ENCODE results near the gene LYPLAL1. TPM values are rescaled to one million over a fixed set of nuclear protein-coding genes. Genes with fewer than 3 reads are reported as not detected.

Gene LYPLAL1
- 17.1 TPM for polyA plus RNA-seq (2013, experiment 1 of 4)
- polyA plus RNA-seq (2013, experiment 2 of 4): 23.9 TPM
- polyA plus RNA-seq (2013, experiment 3 of 4): 15.8 TPM
- 12.6 TPM for polyA plus RNA-seq (2013, experiment 4 of 4)

DNA sequence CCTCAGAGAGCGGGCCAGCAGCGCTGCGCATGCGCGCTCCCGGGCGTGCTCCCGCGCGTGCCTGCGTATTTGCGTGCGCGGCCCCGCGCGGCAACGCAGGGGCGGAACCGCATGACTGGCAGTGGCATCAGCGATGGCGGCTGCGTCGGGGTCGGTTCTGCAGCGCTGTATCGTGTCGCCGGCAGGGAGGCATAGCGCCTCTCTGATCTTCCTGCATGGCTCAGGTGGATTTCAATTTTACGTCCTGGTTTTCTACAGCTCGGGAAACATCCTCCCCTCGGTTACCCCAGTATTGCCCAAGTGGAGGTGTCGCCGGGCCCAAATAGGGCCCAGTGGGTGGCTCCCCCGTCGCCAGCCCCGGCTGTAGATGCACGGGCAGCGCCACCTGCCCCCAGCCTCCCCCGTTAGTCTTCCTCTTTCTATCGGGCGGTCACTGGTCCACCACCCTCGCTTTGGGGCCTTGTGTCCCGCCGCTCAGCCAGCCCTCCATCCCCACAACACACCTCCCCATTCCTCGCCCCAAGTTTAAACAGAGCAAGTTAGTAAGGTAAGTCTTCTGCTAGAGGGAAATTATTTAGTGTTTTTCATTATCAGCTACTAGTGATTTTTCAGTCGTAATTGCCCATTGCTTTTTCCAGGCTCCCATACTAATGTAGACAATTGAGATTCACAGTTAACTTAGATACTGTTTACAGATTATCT, at the start of gene LYPLAL1:
TSS of gene LYPLAL1 (plus strand) at position 121 of the 702 bp plus-strand sequence. CDS start at position 134, 13 bp downstream.
- H3K27ac ChIP-seq (ENCODE audit: insufficient read depth, low read depth, low read length, poor library complexity, severe bottlenecking): peak within 1 kb of the TSS; percentile 72
- 0 to 1% methylated on average over 45 to 48 of the region's 48 CpGs for WGBS, 2 experiments
- no peaks in the 10 kb centered on the region for H3K36me3 ChIP-seq (ENCODE audit: control insufficient read depth, insufficient read depth, low read length)
- peak within 1 kb of the TSS; percentile 84 for H3K4me3 ChIP-seq (ENCODE audit: insufficient read depth, low read depth, low read length)
- peaks cover 3% of the 10 kb centered on the region for H3K4me1 ChIP-seq (ENCODE audit: control insufficient read depth, insufficient read depth, low read length)
- H3K27me3 ChIP-seq (ENCODE audit: control insufficient read depth, insufficient read depth, low read length, poor library complexity, severe bottlenecking): no peaks in the 10 kb centered on the region
- H3K9me3 ChIP-seq (ENCODE audit: control insufficient read depth, low read length): no peaks in the 10 kb centered on the region

DNA sequence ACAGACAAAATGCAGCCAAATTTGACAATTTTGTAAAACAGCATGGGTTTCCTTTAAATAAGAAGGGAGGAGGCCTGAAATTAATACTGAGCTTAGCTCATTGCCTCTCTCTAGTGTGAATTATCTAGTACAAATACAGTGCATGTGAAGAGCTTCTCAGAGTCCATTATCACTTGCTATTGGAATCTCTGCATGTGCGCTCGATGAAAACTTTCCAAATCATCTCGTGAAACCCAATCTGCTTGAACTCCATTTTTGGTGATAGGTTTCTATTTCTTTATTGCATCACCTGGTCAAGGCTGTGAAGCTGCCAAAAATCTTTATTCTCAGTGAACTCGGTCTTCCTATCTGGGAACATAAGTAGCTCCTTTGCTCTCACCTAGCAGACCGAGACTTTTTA, 49.5 kb upstream of the LYPLAL1 start:
- Histone ChIP-seq H3K27me3 (ENCODE audit: control insufficient read depth, insufficient read depth, low read length, poor library complexity, severe bottlenecking) (no peaks in the 10 kb centered on the region), H3K27ac (ENCODE audit: insufficient read depth, low read depth, low read length, poor library complexity, severe bottlenecking) (no peak overlapping the region), H3K36me3 (ENCODE audit: control insufficient read depth, insufficient read depth, low read length) (no peaks in the 10 kb centered on the region), H3K4me1 (ENCODE audit: control insufficient read depth, insufficient read depth, low read length) (no peaks in the 10 kb centered on the region), H3K9me3 (ENCODE audit: control insufficient read depth, low read length) (no peaks in the 10 kb centered on the region), H3K4me3 (ENCODE audit: insufficient read depth, low read depth, low read length) (no peak overlapping the region)
- WGBS, 2 experiments: 95 to 97% methylated on average over 4 to 5 of the region's 5 CpGs

DNA sequence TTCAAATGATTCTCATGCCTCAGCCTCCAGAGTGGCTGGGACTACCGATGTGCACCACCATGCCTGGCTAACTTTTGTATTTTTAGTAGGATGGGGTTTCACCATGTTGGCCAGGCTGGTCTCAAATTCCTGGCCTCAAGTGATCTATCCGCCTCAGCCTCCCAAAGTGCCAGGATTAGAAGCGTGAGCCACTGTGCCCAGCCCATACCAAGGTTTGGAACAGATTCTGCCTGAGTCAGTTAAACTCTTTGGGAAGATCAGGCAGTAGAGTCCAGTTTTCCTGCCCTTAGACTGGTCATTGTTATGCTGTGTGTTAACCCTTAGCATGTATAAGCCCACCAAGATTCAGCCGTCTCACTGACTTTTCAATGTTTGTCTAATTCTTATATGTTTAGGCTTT, 48.3 kb upstream of the LYPLAL1 start:
- H3K4me3 ChIP-seq (ENCODE audit: insufficient read depth, low read depth, low read length): no peak overlapping the region
- no peak overlapping the region for H3K27ac ChIP-seq (ENCODE audit: insufficient read depth, low read depth, low read length, poor library complexity, severe bottlenecking)
- H3K27me3 ChIP-seq (ENCODE audit: control insufficient read depth, insufficient read depth, low read length, poor library complexity, severe bottlenecking): no peaks in the 10 kb centered on the region
- H3K4me1 ChIP-seq (ENCODE audit: control insufficient read depth, insufficient read depth, low read length): no peaks in the 10 kb centered on the region
- 83 to 96% methylated on average over 3 to 4 of the region's 4 CpGs for WGBS, 2 experiments
- H3K9me3 ChIP-seq (ENCODE audit: control insufficient read depth, low read length): no peaks in the 10 kb centered on the region
- no peaks in the 10 kb centered on the region for H3K36me3 ChIP-seq (ENCODE audit: control insufficient read depth, insufficient read depth, low read length)

DNA sequence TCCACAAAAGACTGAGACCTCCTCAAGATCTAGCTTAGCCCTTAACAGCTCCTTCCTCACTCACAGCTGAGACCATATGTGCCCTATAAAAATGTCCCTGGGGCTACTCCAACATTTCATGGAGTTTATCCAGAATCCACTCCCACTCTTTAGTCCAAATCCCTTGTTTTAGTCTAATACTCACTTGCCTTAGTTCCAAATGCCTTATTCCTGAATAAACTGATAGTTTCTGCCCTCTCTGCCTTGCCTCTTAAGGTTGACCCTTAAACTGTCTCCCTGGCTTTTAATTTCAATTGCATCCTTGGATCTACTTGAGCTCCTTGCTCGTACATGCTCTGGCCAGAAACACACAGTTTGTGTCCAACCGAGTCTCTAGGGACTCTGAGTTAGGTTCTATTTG, 47.3 kb upstream of the LYPLAL1 start:
- 86 to 95% methylated on average over 2 of the region's 2 CpGs for WGBS, 2 experiments
- H3K27me3 ChIP-seq (ENCODE audit: control insufficient read depth, insufficient read depth, low read length, poor library complexity, severe bottlenecking): no peaks in the 10 kb centered on the region
- no peak overlapping the region for H3K4me3 ChIP-seq (ENCODE audit: insufficient read depth, low read depth, low read length)
- no peaks in the 10 kb centered on the region for H3K4me1 ChIP-seq (ENCODE audit: control insufficient read depth, insufficient read depth, low read length)
- no peaks in the 10 kb centered on the region for H3K36me3 ChIP-seq (ENCODE audit: control insufficient read depth, insufficient read depth, low read length)
- no peak overlapping the region for H3K27ac ChIP-seq (ENCODE audit: insufficient read depth, low read depth, low read length, poor library complexity, severe bottlenecking)
- no peaks in the 10 kb centered on the region for H3K9me3 ChIP-seq (ENCODE audit: control insufficient read depth, low read length)

DNA sequence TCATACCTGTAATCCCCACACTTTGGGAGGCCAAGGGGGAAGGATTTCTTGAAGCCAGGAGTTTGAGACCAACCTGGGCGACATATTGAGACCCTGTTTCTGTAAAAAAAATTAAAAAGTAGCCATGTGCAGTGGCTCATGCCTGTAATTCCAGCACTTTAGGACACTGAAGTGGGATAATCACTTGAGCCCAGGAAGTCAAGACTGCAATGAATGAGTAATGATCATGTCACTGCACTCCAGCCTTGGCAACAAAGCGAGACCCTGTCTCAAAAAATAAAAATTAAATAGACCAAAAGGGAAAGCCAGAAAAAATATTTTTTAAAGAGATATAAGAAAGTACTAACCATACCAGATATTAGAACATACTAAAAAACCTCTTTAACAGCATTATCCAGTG, 44.7 kb upstream of the LYPLAL1 start:
- Histone ChIP-seq H3K4me3 (ENCODE audit: insufficient read depth, low read depth, low read length) (no peak overlapping the region), H3K9me3 (ENCODE audit: control insufficient read depth, low read length) (no peaks in the 10 kb centered on the region), H3K27ac (ENCODE audit: insufficient read depth, low read depth, low read length, poor library complexity, severe bottlenecking) (no peak overlapping the region), H3K36me3 (ENCODE audit: control insufficient read depth, insufficient read depth, low read length) (no peaks in the 10 kb centered on the region), H3K4me1 (ENCODE audit: control insufficient read depth, insufficient read depth, low read length) (no peaks in the 10 kb centered on the region), H3K27me3 (ENCODE audit: control insufficient read depth, insufficient read depth, low read length, poor library complexity, severe bottlenecking) (no peaks in the 10 kb centered on the region)
- 93 to 94% methylated on average over 1 of the region's 2 CpGs for WGBS, 2 experiments

DNA sequence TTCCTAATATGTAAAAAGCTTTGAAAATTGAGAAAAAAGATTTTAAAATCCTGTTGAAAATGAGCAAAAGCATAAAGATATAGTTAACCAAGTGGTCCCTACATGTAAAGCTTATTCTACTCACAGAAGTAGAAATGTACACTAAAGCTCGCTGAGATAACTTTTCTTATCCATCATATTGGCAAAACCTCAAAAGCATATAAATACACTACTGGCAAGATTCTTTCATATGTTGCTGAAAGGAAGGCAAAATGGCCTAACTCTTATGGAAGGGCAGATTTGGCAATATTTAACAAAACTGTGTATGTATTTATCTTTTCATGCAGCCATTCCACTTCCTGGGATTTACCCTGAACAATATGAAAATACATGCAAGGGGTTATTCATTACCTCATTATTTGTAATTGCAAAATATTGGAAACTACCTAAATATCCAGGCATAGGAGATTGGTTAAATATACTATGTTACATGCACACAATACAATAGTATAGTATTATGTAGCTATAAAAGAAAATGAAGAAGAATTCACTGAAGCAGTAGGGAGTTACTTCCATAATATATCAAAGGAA, 43.2 kb upstream of the LYPLAL1 start:
- H3K4me1 ChIP-seq (ENCODE audit: control insufficient read depth, insufficient read depth, low read length): no peaks in the 10 kb centered on the region
- H3K36me3 ChIP-seq (ENCODE audit: control insufficient read depth, insufficient read depth, low read length): no peaks in the 10 kb centered on the region
- H3K9me3 ChIP-seq (ENCODE audit: control insufficient read depth, low read length): no peaks in the 10 kb centered on the region
- H3K27ac ChIP-seq (ENCODE audit: insufficient read depth, low read depth, low read length, poor library complexity, severe bottlenecking): no peak overlapping the region
- WGBS, 2 experiments: 100% methylated on average over 1 of the region's 1 CpG
- H3K27me3 ChIP-seq (ENCODE audit: control insufficient read depth, insufficient read depth, low read length, poor library complexity, severe bottlenecking): no peaks in the 10 kb centered on the region
- H3K4me3 ChIP-seq (ENCODE audit: insufficient read depth, low read depth, low read length): no peak overlapping the region

DNA sequence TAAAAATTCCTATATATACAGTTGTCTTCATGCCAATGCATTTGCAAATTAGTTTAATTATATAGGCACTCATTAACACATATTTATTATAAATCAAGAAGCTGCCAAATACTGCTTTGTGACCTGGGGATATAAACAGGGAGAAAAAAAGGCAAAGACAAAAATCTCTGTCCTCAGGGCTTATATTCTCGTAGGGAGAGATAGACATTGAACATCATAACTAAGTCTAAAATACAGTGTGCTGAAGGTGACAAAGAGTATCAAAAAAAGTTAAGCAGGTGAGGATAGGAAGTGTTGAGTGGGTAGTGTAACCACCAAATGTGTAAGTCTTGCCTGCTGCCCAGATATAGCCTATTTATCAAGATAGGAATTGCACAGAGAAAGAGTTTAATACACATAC, 40.7 kb upstream of the LYPLAL1 start:
- Histone ChIP-seq H3K4me3 (ENCODE audit: insufficient read depth, low read depth, low read length) (no peak overlapping the region), H3K4me1 (ENCODE audit: control insufficient read depth, insufficient read depth, low read length) (no peaks in the 10 kb centered on the region), H3K27me3 (ENCODE audit: control insufficient read depth, insufficient read depth, low read length, poor library complexity, severe bottlenecking) (no peaks in the 10 kb centered on the region), H3K36me3 (ENCODE audit: control insufficient read depth, insufficient read depth, low read length) (no peaks in the 10 kb centered on the region), H3K27ac (ENCODE audit: insufficient read depth, low read depth, low read length, poor library complexity, severe bottlenecking) (no peak overlapping the region), H3K9me3 (ENCODE audit: control insufficient read depth, low read length) (no peaks in the 10 kb centered on the region)
- 88 to 93% methylated on average over 1 of the region's 1 CpG for WGBS, 2 experiments

DNA sequence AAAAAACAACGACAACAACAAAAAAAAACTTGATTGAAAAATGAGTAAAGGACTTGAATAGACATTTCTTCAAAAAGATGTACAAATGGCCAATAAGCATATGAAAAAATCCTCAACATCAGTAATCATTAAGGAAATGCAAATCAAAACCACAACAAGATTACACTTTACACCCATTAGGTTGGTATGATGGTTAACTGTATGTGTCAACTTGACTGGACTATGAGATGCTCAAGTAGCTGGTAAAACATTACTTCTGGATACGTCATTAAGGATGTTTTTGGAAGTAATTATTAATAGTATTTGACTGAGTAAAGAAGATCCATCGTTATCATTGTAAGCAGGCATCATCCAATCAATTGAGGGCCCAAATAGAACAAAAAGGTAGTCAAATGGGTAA, 34.9 kb upstream of the LYPLAL1 start:
- H3K27ac ChIP-seq (ENCODE audit: insufficient read depth, low read depth, low read length, poor library complexity, severe bottlenecking): no peak overlapping the region
- no peaks in the 10 kb centered on the region for H3K36me3 ChIP-seq (ENCODE audit: control insufficient read depth, insufficient read depth, low read length)
- no peak overlapping the region for H3K4me3 ChIP-seq (ENCODE audit: insufficient read depth, low read depth, low read length)
- no peaks in the 10 kb centered on the region for H3K9me3 ChIP-seq (ENCODE audit: control insufficient read depth, low read length)
- no peaks in the 10 kb centered on the region for H3K4me1 ChIP-seq (ENCODE audit: control insufficient read depth, insufficient read depth, low read length)
- no peaks in the 10 kb centered on the region for H3K27me3 ChIP-seq (ENCODE audit: control insufficient read depth, insufficient read depth, low read length, poor library complexity, severe bottlenecking)
- 87 to 95% methylated on average over 2 of the region's 3 CpGs for WGBS, 2 experiments

DNA sequence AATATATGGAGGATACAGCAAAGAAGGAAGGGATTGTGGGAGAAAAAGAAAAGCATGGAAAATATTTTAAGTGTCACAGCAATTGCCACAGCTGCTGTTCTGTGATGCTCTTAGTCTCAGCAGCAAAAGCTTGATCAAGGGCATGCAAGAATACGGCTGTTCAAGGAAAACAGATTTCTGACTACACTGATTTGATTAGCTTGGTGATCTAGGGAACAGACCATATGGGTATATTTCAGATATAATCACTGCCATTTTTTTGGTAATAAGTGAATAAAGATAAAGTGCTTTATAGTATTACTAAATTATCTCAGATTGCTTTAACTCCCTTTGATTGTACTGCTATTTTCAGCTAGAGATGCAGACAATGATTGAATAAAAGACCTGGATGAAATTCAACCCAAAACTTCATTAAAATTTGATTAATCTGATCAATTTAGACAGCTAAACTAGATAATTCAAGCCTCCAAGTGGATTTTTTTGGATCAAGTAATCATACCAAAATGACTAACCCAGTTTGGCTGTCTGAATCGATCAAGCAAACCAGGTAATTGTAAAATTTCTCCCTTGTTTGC, 33.3 kb upstream of the LYPLAL1 start:
- Histone ChIP-seq H3K9me3 (ENCODE audit: control insufficient read depth, low read length) (no peaks in the 10 kb centered on the region), H3K4me1 (ENCODE audit: control insufficient read depth, insufficient read depth, low read length) (no peaks in the 10 kb centered on the region), H3K27ac (ENCODE audit: insufficient read depth, low read depth, low read length, poor library complexity, severe bottlenecking) (no peak overlapping the region), H3K4me3 (ENCODE audit: insufficient read depth, low read depth, low read length) (no peak overlapping the region), H3K27me3 (ENCODE audit: control insufficient read depth, insufficient read depth, low read length, poor library complexity, severe bottlenecking) (no peaks in the 10 kb centered on the region), H3K36me3 (ENCODE audit: control insufficient read depth, insufficient read depth, low read length) (no peaks in the 10 kb centered on the region)
- 36 to 47% methylated on average over 2 of the region's 2 CpGs for WGBS, 2 experiments

DNA sequence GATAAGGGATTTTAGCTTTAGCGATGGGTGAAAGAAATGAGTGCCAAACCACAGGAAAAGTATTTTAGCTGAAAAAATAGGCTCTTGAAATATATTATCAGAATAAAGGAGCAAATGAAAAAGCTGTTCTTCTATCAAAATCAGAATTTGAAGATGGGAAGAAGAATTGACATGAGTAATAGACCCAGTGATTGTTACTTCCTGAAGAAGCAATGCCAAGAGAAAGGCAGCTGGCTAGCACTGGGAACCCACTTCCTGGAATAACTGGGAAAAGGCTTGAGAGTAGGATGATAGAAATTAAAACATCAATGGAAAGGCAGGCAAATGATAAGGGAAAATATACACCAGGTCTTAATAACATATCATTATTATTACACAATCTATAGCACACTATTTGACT, 29.9 kb upstream of the LYPLAL1 start:
- no peak overlapping the region for H3K4me3 ChIP-seq (ENCODE audit: insufficient read depth, low read depth, low read length)
- no peaks in the 10 kb centered on the region for H3K4me1 ChIP-seq (ENCODE audit: control insufficient read depth, insufficient read depth, low read length)
- H3K27ac ChIP-seq (ENCODE audit: insufficient read depth, low read depth, low read length, poor library complexity, severe bottlenecking): no peak overlapping the region
- no peaks in the 10 kb centered on the region for H3K9me3 ChIP-seq (ENCODE audit: control insufficient read depth, low read length)
- 100% methylated on average over 1 of the region's 1 CpG for WGBS, 2 experiments
- no peaks in the 10 kb centered on the region for H3K36me3 ChIP-seq (ENCODE audit: control insufficient read depth, insufficient read depth, low read length)
- no peaks in the 10 kb centered on the region for H3K27me3 ChIP-seq (ENCODE audit: control insufficient read depth, insufficient read depth, low read length, poor library complexity, severe bottlenecking)
